Lower lobe of right lung (tissue), 2 donors: Measurements from ENCODE around the gene CPEB1. TPM values are rescaled to one million over a fixed set of nuclear protein-coding genes. Genes with fewer than 3 reads are reported as not detected.

ENCODE experiments used
- ATAC-seq, 2 donors: fragments of 200-7000 bp; cut with Tn5 transposase; one replicate each; pipeline ENCODE4 v1.9.1; 2020 to 2022; ENCODE audit warnings: mild to moderate bottlenecking in 2 of 2, moderate library complexity in 2 of 2
- DNase-seq: peaks from one replicate; pipeline ENCODE4 v3.0.0-alpha.2; 2020
- H3K27ac ChIP-seq: fragments of 200-600 bp; one replicate; pipeline ENCODE4 v1.8.0; 2022
- H3K27me3 ChIP-seq: fragments of 200-600 bp; one replicate; pipeline ENCODE4 v1.8.0; 2022; ENCODE audit warnings: low read depth
- H3K36me3 ChIP-seq: fragments of 200-600 bp; one replicate; pipeline ENCODE4 v1.8.0; 2022; ENCODE audit warnings: mild to moderate bottlenecking
- H3K4me1 ChIP-seq: fragments of 200-600 bp; one replicate; pipeline ENCODE4 v1.8.0; 2022
- H3K4me3 ChIP-seq: fragments of 200-600 bp; one replicate; pipeline ENCODE4 v1.8.0; 2022; ENCODE audit warnings: mild to moderate bottlenecking
- H3K9me3 ChIP-seq: fragments of 200-600 bp; one replicate; pipeline ENCODE4 v1.8.0; 2022
- intact Hi-C: fragments of 100-400 bp; cut with DNase I; formaldehyde crosslinking; loops from one replicate; pipeline ENCODE4 v1.11.0; 2022
- total RNA-seq: library from RNA; stranded (reverse); fragmentation: NEBNext Ultra II Directional; extraction: Animal tissue kit (Norgen Biotek cat#: 25700); gene quantifications from one replicate; pipeline ENCODE4 v1.2.1, GENCODE V29; 2021
- TF ChIP-seq, protein P1 (sequence below): fragments of 200-600 bp; IDR thresholded peaks from one replicate; pipeline ENCODE4 v1.8.0; 2022; ENCODE audit warnings: antibody characterized with exemption, mild to moderate bottlenecking
- donor health status: DM: no; HTN: yes; CAD: no; lungs with severe emphysema.

Gene CPEB1
- total RNA-seq, 1 donor from 2014 or later, result 2.7 TPM

- ATAC-seq, result no peak
- Histone ChIP-seq H3K4me1 (no peaks in the 10 kb centered on the region), H3K27me3 (no peaks in the 10 kb centered on the region), H3K36me3 (no peaks in the 10 kb centered on the region), H3K9me3 (no peaks in the 10 kb centered on the region), H3K4me3 (no peak overlapping the region), H3K27ac (no peak overlapping the region)
- DNase-seq, result no peak
- intact Hi-C loops, result no loop called here
- TF ChIP-seq, protein P1, sequence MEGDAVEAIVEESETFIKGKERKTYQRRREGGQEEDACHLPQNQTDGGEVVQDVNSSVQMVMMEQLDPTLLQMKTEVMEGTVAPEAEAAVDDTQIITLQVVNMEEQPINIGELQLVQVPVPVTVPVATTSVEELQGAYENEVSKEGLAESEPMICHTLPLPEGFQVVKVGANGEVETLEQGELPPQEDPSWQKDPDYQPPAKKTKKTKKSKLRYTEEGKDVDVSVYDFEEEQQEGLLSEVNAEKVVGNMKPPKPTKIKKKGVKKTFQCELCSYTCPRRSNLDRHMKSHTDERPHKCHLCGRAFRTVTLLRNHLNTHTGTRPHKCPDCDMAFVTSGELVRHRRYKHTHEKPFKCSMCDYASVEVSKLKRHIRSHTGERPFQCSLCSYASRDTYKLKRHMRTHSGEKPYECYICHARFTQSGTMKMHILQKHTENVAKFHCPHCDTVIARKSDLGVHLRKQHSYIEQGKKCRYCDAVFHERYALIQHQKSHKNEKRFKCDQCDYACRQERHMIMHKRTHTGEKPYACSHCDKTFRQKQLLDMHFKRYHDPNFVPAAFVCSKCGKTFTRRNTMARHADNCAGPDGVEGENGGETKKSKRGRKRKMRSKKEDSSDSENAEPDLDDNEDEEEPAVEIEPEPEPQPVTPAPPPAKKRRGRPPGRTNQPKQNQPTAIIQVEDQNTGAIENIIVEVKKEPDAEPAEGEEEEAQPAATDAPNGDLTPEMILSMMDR, result no peak
Measured at GRCh38 chr15:82656641-82657266, 9.6 kb upstream of the CPEB1 start.

DNA sequence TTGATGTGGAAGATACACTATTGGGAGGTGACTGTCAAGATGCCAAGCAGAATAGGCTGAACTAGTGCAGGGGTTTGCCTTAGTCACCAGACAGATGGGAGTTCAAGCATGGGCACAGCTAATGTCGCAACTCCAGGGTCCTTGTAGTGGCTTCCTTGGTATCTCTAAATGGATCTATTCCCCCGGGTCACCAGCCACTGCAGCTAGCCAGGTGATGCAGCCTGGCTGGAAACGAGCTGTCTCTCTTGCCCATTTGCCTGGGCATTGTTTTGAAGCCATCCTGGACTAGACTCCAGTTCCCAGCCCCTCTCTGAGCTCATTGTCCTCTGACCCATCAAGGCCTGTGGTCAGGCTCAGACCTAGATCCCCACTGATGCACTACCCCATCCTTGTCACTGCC lies 8.4 kb upstream of the CPEB1 start:
- Histone ChIP-seq H3K4me3 (no peak overlapping the region), H3K4me1 (no peaks in the 10 kb centered on the region), H3K36me3 (no peaks in the 10 kb centered on the region), H3K27ac (no peak overlapping the region), H3K27me3 (no peaks in the 10 kb centered on the region), H3K9me3 (no peaks in the 10 kb centered on the region)
- DNase-seq (no peak), ATAC-seq (no peak)
- TF ChIP-seq, protein P1, result no peak
- intact Hi-C loops, result no loop called here

GRCh38 chr15:82653483-82654168 lies 6.5 kb upstream of the CPEB1 start:
- H3K4me1 ChIP-seq, result no peaks in the 10 kb centered on the region
- H3K27ac ChIP-seq, result no peak overlapping the region
- ATAC-seq (no peak), DNase-seq (no peak)
- TF ChIP-seq, protein P1, result no peak
- peaks cover 9% of the 10 kb centered on the region for H3K27me3 ChIP-seq
- intact Hi-C loops, result no loop called here
- no peak overlapping the region for H3K4me3 ChIP-seq
- H3K36me3 ChIP-seq, result no peaks in the 10 kb centered on the region
- no peaks in the 10 kb centered on the region for H3K9me3 ChIP-seq

- Histone ChIP-seq H3K9me3 (no peaks in the 10 kb centered on the region), H3K4me3 (no peak overlapping the region), H3K4me1 (peaks cover 13% of the 10 kb centered on the region), H3K27me3 (peaks cover 28% of the 10 kb centered on the region), H3K27ac (no peak overlapping the region), H3K36me3 (no peaks in the 10 kb centered on the region)
- intact Hi-C loops, result no loop called here
- ATAC-seq (no peak), DNase-seq (no peak)
- TF ChIP-seq, protein P1, result no peak
Measured at GRCh38 chr15:82651708-82652107, 4.5 kb upstream of the CPEB1 start.

- H3K4me3 ChIP-seq, result no peak overlapping the region
- TF ChIP-seq, protein P1, result no peak
- intact Hi-C loops, result no loop called here
- ATAC-seq (no peak), DNase-seq (no peak)
- H3K4me1 ChIP-seq, result peaks cover 22% of the 10 kb centered on the region
- H3K9me3 ChIP-seq, result no peaks in the 10 kb centered on the region
- peaks cover 44% of the 10 kb centered on the region for H3K27me3 ChIP-seq
- H3K27ac ChIP-seq, result no peak overlapping the region
- no peaks in the 10 kb centered on the region for H3K36me3 ChIP-seq
Measured at GRCh38 chr15:82650046-82650670, 3.0 kb upstream of the CPEB1 start.
